Skin of body (tissue), 2 donors: ENCODE results near the gene SLCO1A2. TPM values are rescaled to one million over a fixed set of nuclear protein-coding genes. Genes with fewer than 3 reads are reported as not detected.

ENCODE experiments used
- DNase-seq: peaks from one replicate; lab custom pipeline; 2025; lab: John Stamatoyannopoulos, UW
- total RNA-seq: library from RNA; depleted of rRNA; stranded (reverse); fragments of >200 nt; gene quantifications from one replicate; pipeline ENCODE4 v1.2.3, GENCODE V29; 2014

SLCO1A2 gene
- total RNA-seq, 1 donor from 2014 or later = not detected

DNA sequence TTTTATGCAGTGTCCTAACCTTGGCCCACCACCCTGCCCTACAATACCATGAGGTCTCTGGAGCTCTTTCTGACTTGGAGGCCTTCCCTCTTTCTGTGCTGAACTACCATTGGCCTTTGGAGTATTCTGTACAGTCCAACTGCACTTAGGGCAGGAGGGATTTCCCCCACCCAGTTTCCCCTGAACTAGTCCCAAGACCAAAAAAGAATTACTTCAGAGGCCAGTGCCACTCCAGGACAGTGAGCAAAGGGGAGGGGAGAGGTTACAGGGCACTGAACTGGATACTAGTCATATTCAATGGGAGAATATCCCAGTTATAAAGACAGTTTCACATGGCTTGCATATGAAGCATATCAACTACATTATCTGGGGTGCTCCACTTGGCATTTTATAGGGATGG, 6.1 kb downstream of the SLCO1A2 start:
- no peak for DNase-seq

DNA sequence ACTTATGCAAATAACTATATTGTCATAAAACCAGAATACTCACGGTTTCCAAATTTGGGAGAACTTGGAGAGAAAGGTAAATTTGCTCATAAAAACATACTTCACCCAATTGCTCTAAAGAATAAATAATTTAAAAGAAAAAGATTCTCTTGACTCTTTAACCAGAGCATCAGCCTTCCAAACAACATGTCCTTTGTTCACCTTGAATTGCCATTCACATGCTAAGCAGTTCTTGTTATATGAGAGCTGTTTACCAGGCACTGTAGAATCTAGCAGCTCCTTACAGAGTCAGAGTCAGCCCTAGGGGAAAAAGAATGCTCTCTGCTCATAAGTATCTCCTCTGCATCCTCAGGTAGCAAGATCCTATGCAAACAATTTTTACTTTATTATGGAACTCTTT, 10.2 kb downstream of the SLCO1A2 start:
- DNase-seq = no peak

- DNase-seq = no peak
Observed at GRCh38 chr12:21323736-21324135, 11.0 kb downstream of the SLCO1A2 start.

DNA sequence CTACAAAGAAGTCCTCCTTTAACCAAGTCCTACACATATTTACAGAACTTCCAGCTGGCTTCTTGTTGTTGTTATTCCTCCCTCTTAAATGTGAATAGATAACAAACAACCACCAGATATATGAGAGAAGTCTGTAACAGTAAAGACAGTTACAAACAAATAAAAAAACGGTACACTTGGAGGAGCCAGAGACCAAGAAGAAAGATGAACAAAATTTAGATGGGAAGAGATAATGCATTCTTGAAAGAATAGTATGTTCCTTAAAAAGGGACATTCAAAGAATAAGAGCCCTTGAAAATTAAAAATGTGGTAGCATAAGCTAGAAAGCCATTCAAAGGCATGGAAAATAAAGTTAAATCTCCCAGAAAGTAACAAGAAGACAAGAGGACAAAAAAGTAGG, 25.9 kb downstream of the SLCO1A2 start:
- no peak for DNase-seq

DNA sequence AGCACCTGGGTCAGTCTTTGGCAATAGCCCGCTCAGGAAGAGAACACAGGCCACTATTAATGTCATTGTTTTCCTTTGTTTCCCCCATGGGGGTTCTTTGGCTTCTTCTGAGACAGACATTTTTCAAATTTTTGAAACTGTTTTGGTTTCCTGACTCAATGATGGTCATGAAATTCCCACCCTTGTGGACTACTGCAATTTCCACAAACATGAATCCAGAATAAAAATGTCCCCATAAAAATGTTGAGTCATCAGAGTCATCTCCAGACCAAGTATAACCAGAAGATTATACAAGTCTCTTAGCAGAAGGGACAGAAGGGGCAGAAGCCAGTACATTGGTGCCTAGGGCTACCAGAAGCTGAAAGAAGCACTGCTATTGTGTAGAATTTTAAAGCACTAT, 29.1 kb downstream of the SLCO1A2 start:
- no peak for DNase-seq

GRCh38 chr12:21300632-21301031, 34.1 kb downstream of the SLCO1A2 start:
- no peak for DNase-seq

GRCh38 chr12:21296751-21297406, 37.8 kb downstream of the SLCO1A2 start:
- no peak for DNase-seq

DNA sequence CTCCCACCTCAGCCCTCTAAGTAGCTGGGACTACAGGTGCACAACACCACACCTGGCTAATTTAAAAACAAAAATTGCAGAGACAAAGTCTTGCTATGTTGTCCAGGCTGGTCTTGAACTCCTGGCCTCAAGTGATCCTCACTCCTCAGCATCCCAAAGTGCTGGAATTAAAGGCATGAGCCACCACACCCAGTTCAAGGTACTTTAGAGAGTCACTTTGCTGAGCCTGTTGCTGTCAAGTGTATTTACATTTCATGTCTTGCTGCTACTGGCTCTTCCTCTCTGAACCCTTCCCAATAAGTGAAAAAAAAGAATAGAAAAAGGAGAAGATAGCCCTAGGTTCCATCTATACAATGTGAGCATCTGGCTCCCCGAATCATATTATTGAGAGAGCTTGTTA, 38.4 kb downstream of the SLCO1A2 start:
- DNase-seq = no peak

GRCh38 chr12:21294176-21294575, 40.5 kb downstream of the SLCO1A2 start:
- no peak for DNase-seq

DNA sequence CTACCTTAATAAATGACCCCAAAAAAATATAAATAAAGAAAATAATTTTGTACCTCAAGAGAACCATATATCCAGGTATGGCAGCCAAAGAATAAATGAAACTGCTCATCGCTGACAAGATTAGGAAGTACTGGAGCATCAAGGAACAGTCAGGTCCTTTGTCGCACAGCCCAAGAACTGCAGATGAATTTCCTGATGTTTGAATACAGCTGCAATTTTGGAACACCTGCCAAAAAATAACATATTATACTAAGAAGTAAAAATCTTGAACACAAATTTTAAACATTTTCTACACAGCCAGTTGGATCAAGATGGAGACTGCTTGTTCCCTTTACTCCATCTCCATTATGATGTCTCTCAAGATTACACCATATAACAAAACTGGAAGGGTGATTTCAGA, 42.6 kb downstream of the SLCO1A2 start:
- DNase-seq = no peak

DNA sequence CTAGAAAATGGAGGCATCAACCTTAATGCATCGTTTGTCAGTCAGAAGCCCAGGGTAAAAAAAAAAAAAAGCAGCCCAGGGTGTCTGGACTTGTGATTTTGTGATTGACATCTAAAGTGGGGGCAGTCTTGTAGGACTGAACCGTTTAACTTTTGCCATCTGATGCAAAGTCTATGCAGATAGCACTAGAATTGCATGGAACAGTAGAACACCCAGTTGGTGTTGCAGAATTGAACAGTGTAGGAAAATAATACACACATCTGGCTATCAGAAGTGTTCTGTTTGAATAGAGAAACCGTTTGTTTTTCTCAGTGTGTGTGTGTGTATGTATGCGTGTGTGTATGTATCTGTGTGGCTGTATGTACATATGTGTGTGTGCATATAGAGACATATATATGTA, 45.0 kb downstream of the SLCO1A2 start:
- no peak for DNase-seq

DNA sequence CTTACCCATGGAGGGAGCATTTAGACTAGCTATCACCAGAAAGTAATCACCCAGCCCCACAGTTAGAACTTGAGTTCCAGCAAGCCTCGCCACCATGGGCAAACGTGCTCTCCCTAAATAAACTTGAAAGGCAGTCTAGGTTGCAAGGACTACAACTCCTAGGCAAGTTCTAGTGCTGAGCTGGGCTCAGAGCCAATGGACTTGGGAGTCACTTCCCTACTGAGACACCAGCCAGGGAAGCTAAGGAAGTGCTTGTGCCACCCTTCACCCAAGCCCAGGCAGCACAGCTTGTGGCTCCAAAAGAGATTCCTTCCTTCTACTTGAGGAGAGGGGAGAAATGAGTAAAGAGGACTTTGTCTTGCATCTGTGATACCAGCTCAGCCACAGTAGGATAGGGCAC, 57.9 kb downstream of the SLCO1A2 start:
- DNase-seq = no peak

DNA sequence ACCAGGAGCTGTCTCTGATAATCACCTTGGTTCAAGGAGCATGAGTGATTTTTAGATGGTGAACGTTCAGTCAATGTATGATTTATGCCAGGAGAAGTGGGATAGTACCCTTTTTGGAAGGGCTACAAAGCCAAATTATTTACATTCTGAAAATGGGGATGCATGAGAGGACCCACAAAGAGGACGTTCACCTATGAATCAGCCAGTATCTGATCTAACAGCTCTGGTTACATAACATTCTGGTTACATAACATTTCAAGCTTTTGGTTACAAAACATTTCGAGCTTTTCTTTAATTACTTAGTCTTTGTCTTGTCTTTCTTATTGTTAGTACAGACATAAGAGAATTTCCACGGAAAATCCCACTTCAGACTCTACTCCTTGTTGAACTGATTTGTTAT, 68.8 kb downstream of the SLCO1A2 start:
- DNase-seq = no peak

GRCh38 chr12:21264232-21264631, 70.5 kb downstream of the SLCO1A2 start:
- no peak for DNase-seq

DNA sequence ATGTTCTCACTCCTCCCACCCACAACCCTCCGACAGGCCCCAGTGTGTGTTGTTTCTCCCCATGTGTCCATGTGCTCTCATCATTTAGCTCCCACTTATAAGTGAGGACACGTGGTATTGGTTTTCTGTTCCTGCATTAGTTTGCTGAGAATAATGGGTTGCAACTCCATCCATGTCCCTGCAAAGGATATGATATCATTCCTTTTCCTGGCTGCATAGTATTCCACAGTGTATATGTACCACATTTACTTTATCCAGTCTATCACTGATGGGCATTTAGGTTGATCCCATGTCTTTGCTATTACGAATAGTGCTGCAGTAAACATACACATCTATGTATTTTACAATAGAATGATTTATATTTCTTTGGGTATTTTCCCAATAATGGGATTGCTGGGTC, 77.5 kb downstream of the SLCO1A2 start:
- DNase-seq = no peak

DNA sequence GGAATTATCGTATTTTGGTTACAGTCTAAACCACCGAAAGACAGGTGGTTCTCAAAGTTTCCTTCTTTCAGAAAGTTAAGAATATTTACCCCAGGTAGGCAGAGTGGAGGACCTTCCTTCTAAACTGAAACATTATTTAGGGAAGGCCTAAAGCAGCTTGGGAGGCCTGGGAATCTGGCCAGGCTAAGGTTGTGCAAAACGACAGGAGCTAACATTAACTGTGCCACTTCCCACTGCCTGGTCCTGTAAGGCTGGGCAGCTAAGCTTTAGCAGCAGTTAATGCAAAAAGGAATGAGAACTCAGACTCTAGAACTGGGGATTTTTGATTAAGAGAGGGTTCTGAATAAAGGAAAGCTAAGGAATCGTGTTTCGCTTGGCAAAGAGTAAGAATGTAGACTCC, 82.6 kb downstream of the SLCO1A2 start:
- no peak for DNase-seq

DNA sequence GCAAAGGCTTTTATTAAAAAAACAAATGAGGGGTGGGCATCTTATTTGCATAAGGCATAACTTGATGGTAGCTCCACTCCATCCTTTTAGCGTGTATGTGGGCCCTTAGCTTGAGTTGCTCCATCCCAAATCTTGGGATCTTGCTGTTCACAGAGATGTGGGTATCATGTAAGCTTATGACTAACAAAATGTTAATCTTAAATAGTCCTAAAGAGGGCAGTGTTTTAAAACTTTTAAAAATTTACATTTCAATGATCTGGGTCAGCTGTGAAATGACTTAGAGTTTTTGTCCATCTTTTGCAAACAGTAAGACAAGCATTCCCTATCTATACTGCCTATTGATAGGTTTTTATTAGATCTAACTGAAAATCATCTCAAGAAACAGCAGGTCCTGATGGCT, 86.0 kb downstream of the SLCO1A2 start:
- no peak for DNase-seq

DNA sequence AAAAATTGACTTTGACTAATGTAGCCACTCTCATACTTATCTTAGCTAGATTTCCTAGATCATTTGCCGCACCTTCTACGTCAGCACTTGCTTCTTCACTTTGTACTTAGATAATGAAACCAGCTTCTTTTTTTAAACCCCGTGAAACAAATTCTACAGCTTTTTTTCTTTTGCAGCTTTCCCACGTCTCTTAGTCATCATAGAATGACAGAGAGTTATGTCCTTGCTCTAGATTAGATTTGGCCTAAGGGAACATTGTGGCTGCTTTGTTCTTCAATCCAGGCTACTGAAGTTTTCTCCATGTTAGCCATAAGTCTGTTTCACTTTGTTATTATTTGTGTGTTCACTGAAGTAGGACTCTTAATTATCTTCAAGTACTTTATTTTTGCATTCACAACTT, 94.9 kb downstream of the SLCO1A2 start:
- no peak for DNase-seq

DNA sequence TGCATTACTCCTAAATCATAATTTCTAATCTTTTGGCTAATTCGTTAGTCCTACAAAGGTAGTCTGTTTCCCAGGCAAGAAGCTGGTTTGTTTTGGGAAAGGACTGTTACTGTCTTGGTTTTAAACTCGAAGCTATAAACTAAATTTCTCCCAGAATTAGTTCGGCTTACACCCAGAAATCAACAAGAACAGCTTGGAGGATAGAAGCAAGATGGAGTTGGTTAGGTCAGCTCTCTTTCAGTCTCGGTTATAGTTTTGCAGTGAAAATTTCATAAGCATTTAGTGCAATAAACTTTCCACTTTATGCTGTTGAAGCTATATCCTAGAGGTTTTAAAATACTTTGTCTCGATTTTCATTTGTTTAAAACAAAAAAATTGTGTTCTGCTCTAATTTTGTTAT, 100.3 kb downstream of the SLCO1A2 start:
- no peak for DNase-seq

- no peak for DNase-seq
Observed at GRCh38 chr12:21223930-21224329, 110.8 kb downstream of the SLCO1A2 start.

- no peak for DNase-seq
Observed at GRCh38 chr12:21221778-21222177, 112.9 kb downstream of the SLCO1A2 start.

DNA sequence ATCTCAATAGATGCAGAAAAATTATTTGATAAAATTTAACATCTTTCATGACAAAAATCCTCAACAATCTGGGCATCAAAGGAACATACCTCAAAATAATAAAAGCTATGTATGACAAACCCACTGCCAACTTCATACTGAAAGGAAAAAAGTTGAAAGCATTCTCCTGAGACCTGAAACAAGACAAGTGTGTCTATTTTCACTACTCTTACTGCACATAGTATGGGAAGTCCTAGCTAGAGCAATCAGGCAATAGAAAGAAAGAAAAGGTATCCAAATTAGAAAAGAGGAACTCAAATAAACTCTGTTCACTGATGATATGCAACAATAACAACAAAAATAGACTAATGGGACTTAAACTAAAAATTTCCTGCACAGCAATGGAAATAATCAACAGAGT, 113.6 kb downstream of the SLCO1A2 start:
- no peak for DNase-seq

GRCh38 chr12:21220266-21220665, 114.5 kb downstream of the SLCO1A2 start:
- no peak for DNase-seq

DNA sequence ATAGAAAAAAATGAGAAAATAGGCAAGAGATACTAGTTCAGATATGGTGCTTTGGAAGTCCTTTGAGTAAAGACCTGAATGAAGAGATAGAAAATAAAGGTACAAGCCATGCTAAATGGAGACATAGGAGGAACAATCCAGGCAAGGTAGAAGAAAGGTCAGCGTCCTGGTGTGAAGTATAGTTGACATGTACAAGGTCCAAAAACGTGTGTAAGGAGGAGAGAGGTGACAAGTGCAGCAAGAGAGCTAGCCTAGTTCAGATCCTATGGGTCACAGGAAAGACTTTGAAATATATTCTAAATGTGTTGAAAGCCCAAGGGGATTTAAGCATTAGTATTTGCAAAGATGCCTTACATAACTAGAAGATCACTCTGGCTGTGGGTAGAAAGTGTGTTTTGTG, 115.5 kb downstream of the SLCO1A2 start:
- no peak for DNase-seq
